Measurements from ENCODE around the gene IL20.

- no peak for TF ChIP-seq TAF1 (IDR thresholded peaks at IDR 0.05; ENCODE audit: low read depth)
- no peak for TF ChIP-seq CTCF (IDR thresholded peaks at IDR 0.05; ENCODE audit: poor library complexity, severe bottlenecking)
- no peak for TF ChIP-seq POLR2AphosphoS5 (IDR thresholded peaks at IDR 0.05)
These were observed 18.5 kb downstream of the IL20 start for GRCh38 chr1:206883876-206884275.
